ENCODE data around the gene RGCC. TPM values are rescaled to one million over a fixed set of nuclear protein-coding genes. Genes with fewer than 3 reads are reported as not detected.

Gene RGCC
- total and polyA plus RNA-seq, 2 donors (not counting 1 experiment from before 2014, with no cell fraction given): 65.9 to 148 TPM

- peak overlapping the region; percentile 37 for H3K27ac ChIP-seq (ENCODE audit: insufficient read depth, low read length)
- H4K20me1 ChIP-seq (ENCODE audit: control insufficient read depth, extremely low read depth, insufficient read depth, low read length): no peaks in the 10 kb centered on the region
- peaks cover 7% of the 10 kb centered on the region for H3K36me3 ChIP-seq (ENCODE audit: control insufficient read depth, insufficient read depth, low read length)
- H3K9me3 ChIP-seq (ENCODE audit: control insufficient read depth, insufficient read depth, low read depth, low read length): no peaks in the 10 kb centered on the region
- peak in 1 of 2 donors; percentile 32 for DNase-seq (ENCODE audit: low read depth in 2 of 2)
- peaks cover 18% of the 10 kb centered on the region for H3K79me2 ChIP-seq (ENCODE audit: control insufficient read depth, insufficient read depth, low read length)
- TF ChIP-seq CTCF (conservative IDR thresholded peaks at IDR 0.05 in 1 of 2, IDR thresholded peaks at IDR 0.05 in 1 of 2; ENCODE audit: low read depth in 1 of 2, low read length in 2 of 2) (no peak), EZH2 (IDR thresholded peaks at IDR 0.05; ENCODE audit: low read length, missing control alignments) (no peak)
- peak overlapping the region; percentile 57 to 90 (median 76) for H3K4me3 ChIP-seq (replicated peaks in 1 of 4; ENCODE audit: control extremely low read depth in 1 of 4, insufficient read depth in 1 of 4, low read depth in 3 of 4, low read length in 4 of 4)
- no peak overlapping the region for H3K9ac ChIP-seq (ENCODE audit: insufficient read depth, low read length)
- no peak overlapping the region for H2AFZ ChIP-seq (ENCODE audit: low read length)
- peaks cover 6% of the 10 kb centered on the region for H3K4me1 ChIP-seq (ENCODE audit: control insufficient read depth, extremely low read depth, insufficient read depth, low read length)
- H3K27me3 ChIP-seq (ENCODE audit: control insufficient read depth, insufficient read depth, low read length): peaks cover 7% of the 10 kb centered on the region
- H3K4me2 ChIP-seq (ENCODE audit: extremely low read depth, insufficient read depth, low read length): peak overlapping the region; percentile 79
Observed at GRCh38 chr13:41460074-41460465, 2.7 kb downstream of the RGCC start.

GRCh38 chr13:41460930-41461329 lies 3.6 kb downstream of the RGCC start:
- H3K79me2 ChIP-seq (ENCODE audit: control insufficient read depth, insufficient read depth, low read length): peaks cover 18% of the 10 kb centered on the region
- peak overlapping the region in 1 of 4 experiments; percentile 86 for H3K4me3 ChIP-seq (replicated peaks in 1 of 4; ENCODE audit: control extremely low read depth in 1 of 4, insufficient read depth in 1 of 4, low read depth in 3 of 4, low read length in 4 of 4)
- peaks cover 13% of the 10 kb centered on the region for H3K4me1 ChIP-seq (ENCODE audit: control insufficient read depth, extremely low read depth, insufficient read depth, low read length)
- no peaks in the 10 kb centered on the region for H3K9me3 ChIP-seq (ENCODE audit: control insufficient read depth, insufficient read depth, low read depth, low read length)
- no peak overlapping the region for H2AFZ ChIP-seq (ENCODE audit: low read length)
- H4K20me1 ChIP-seq (ENCODE audit: control insufficient read depth, extremely low read depth, insufficient read depth, low read length): no peaks in the 10 kb centered on the region
- TF ChIP-seq EZH2 (IDR thresholded peaks at IDR 0.05; ENCODE audit: low read length, missing control alignments) (no peak), CTCF (conservative IDR thresholded peaks at IDR 0.05 in 1 of 2, IDR thresholded peaks at IDR 0.05 in 1 of 2; ENCODE audit: low read depth in 1 of 2, low read length in 2 of 2) (no peak)
- H3K27me3 ChIP-seq (ENCODE audit: control insufficient read depth, insufficient read depth, low read length): peaks cover 4% of the 10 kb centered on the region
- peaks cover 7% of the 10 kb centered on the region for H3K36me3 ChIP-seq (ENCODE audit: control insufficient read depth, insufficient read depth, low read length)
- H3K9ac ChIP-seq (ENCODE audit: insufficient read depth, low read length): no peak overlapping the region
- H3K27ac ChIP-seq (ENCODE audit: insufficient read depth, low read length): no peak overlapping the region
- peak overlapping the region; percentile 50 for H3K4me2 ChIP-seq (ENCODE audit: extremely low read depth, insufficient read depth, low read length)
- no peak for DNase-seq (ENCODE audit: low read depth in 2 of 2)

GRCh38 chr13:41461527-41462139 lies 4.3 kb downstream of the RGCC start:
- no peak overlapping the region for H3K27ac ChIP-seq (ENCODE audit: insufficient read depth, low read length)
- no peaks in the 10 kb centered on the region for H3K9me3 ChIP-seq (ENCODE audit: control insufficient read depth, insufficient read depth, low read depth, low read length)

More at GRCh38 chr13:41461527-41462139, 4.3 kb downstream of the RGCC start:
- H3K27me3 ChIP-seq (ENCODE audit: control insufficient read depth, insufficient read depth, low read length): no peaks in the 10 kb centered on the region
- peaks cover 14% of the 10 kb centered on the region for H3K4me1 ChIP-seq (ENCODE audit: control insufficient read depth, extremely low read depth, insufficient read depth, low read length)
- no peaks in the 10 kb centered on the region for H4K20me1 ChIP-seq (ENCODE audit: control insufficient read depth, extremely low read depth, insufficient read depth, low read length)
- no peak for TF ChIP-seq EZH2 (IDR thresholded peaks at IDR 0.05; ENCODE audit: low read length, missing control alignments)
- TF ChIP-seq CTCF (conservative IDR thresholded peaks at IDR 0.05 in 1 of 2, IDR thresholded peaks at IDR 0.05 in 1 of 2; ENCODE audit: low read depth in 1 of 2, low read length in 2 of 2): no peak
- H2AFZ ChIP-seq (ENCODE audit: low read length): no peak overlapping the region
- H3K4me3 ChIP-seq (replicated peaks in 1 of 4; ENCODE audit: control extremely low read depth in 1 of 4, insufficient read depth in 1 of 4, low read depth in 3 of 4, low read length in 4 of 4): peak overlapping the region in 1 of 4 experiments; percentile 86
- peak overlapping the region; percentile 48 for H3K4me2 ChIP-seq (ENCODE audit: extremely low read depth, insufficient read depth, low read length)
- peaks cover 18% of the 10 kb centered on the region for H3K79me2 ChIP-seq (ENCODE audit: control insufficient read depth, insufficient read depth, low read length)
- H3K36me3 ChIP-seq (ENCODE audit: control insufficient read depth, insufficient read depth, low read length): peaks cover 10% of the 10 kb centered on the region
- no peak for DNase-seq (ENCODE audit: low read depth in 2 of 2)
- no peak overlapping the region for H3K9ac ChIP-seq (ENCODE audit: insufficient read depth, low read length)

Measured in fibroblast of lung (primary cell).